Measurements from ENCODE around the gene NANS. TPM values are rescaled to one million over a fixed set of nuclear protein-coding genes. Genes with fewer than 3 reads are reported as not detected.

Gene NANS
- total and polyA plus RNA-seq, 2 of the 8 experiments (the other 6 are each of a cell fraction or from before 2014, with no cell fraction given): 56.5 to 67.3 TPM

DNA sequence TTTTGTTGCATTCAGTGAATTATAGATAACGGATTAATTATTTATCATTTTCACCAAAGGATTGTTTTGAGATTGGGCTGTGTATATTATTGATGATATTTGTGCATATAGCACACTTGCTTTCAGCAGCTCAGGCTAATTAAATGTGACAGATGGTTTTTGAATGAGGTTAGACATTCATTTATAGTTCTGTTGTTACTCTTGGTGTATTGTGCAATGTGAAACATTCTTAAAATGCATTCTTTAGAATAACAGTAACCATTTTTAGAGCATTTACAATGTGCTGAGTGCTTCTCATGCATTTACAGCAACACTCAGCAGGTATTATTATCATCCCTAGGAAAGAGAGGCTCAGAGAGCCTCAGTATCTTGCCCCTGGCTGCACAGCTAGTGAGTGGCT lies 23.8 kb downstream of the NANS start (continued):
- TF ChIP-seq, protein P1, sequence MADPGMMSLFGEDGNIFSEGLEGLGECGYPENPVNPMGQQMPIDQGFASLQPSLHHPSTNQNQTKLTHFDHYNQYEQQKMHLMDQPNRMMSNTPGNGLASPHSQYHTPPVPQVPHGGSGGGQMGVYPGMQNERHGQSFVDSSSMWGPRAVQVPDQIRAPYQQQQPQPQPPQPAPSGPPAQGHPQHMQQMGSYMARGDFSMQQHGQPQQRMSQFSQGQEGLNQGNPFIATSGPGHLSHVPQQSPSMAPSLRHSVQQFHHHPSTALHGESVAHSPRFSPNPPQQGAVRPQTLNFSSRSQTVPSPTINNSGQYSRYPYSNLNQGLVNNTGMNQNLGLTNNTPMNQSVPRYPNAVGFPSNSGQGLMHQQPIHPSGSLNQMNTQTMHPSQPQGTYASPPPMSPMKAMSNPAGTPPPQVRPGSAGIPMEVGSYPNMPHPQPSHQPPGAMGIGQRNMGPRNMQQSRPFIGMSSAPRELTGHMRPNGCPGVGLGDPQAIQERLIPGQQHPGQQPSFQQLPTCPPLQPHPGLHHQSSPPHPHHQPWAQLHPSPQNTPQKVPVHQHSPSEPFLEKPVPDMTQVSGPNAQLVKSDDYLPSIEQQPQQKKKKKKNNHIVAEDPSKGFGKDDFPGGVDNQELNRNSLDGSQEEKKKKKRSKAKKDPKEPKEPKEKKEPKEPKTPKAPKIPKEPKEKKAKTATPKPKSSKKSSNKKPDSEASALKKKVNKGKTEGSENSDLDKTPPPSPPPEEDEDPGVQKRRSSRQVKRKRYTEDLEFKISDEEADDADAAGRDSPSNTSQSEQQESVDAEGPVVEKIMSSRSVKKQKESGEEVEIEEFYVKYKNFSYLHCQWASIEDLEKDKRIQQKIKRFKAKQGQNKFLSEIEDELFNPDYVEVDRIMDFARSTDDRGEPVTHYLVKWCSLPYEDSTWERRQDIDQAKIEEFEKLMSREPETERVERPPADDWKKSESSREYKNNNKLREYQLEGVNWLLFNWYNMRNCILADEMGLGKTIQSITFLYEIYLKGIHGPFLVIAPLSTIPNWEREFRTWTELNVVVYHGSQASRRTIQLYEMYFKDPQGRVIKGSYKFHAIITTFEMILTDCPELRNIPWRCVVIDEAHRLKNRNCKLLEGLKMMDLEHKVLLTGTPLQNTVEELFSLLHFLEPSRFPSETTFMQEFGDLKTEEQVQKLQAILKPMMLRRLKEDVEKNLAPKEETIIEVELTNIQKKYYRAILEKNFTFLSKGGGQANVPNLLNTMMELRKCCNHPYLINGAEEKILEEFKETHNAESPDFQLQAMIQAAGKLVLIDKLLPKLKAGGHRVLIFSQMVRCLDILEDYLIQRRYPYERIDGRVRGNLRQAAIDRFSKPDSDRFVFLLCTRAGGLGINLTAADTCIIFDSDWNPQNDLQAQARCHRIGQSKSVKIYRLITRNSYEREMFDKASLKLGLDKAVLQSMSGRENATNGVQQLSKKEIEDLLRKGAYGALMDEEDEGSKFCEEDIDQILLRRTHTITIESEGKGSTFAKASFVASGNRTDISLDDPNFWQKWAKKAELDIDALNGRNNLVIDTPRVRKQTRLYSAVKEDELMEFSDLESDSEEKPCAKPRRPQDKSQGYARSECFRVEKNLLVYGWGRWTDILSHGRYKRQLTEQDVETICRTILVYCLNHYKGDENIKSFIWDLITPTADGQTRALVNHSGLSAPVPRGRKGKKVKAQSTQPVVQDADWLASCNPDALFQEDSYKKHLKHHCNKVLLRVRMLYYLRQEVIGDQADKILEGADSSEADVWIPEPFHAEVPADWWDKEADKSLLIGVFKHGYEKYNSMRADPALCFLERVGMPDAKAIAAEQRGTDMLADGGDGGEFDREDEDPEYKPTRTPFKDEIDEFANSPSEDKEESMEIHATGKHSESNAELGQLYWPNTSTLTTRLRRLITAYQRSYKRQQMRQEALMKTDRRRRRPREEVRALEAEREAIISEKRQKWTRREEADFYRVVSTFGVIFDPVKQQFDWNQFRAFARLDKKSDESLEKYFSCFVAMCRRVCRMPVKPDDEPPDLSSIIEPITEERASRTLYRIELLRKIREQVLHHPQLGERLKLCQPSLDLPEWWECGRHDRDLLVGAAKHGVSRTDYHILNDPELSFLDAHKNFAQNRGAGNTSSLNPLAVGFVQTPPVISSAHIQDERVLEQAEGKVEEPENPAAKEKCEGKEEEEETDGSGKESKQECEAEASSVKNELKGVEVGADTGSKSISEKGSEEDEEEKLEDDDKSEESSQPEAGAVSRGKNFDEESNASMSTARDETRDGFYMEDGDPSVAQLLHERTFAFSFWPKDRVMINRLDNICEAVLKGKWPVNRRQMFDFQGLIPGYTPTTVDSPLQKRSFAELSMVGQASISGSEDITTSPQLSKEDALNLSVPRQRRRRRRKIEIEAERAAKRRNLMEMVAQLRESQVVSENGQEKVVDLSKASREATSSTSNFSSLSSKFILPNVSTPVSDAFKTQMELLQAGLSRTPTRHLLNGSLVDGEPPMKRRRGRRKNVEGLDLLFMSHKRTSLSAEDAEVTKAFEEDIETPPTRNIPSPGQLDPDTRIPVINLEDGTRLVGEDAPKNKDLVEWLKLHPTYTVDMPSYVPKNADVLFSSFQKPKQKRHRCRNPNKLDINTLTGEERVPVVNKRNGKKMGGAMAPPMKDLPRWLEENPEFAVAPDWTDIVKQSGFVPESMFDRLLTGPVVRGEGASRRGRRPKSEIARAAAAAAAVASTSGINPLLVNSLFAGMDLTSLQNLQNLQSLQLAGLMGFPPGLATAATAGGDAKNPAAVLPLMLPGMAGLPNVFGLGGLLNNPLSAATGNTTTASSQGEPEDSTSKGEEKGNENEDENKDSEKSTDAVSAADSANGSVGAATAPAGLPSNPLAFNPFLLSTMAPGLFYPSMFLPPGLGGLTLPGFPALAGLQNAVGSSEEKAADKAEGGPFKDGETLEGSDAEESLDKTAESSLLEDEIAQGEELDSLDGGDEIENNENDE (IDR thresholded peaks at IDR 0.05; ENCODE audit: insufficient replicate concordance, low read length): no peak
- no peak for TF ChIP-seq SP4 (IDR thresholded peaks at IDR 0.05; ENCODE audit: low read length)
- TF ChIP-seq, protein P2, sequence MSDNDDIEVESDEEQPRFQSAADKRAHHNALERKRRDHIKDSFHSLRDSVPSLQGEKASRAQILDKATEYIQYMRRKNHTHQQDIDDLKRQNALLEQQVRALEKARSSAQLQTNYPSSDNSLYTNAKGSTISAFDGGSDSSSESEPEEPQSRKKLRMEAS (IDR thresholded peaks at IDR 0.05): no peak
- TF ChIP-seq RAD21 (IDR thresholded peaks at IDR 0.05 in 1 of 2, conservative IDR thresholded peaks at IDR 0.05 in 1 of 2; ENCODE audit: low read depth in 2 of 2, low read length in 2 of 2): no peak
- no peak for TF ChIP-seq ASH2L (IDR thresholded peaks at IDR 0.05; ENCODE audit: low read length)
- TF ChIP-seq, protein P3, sequence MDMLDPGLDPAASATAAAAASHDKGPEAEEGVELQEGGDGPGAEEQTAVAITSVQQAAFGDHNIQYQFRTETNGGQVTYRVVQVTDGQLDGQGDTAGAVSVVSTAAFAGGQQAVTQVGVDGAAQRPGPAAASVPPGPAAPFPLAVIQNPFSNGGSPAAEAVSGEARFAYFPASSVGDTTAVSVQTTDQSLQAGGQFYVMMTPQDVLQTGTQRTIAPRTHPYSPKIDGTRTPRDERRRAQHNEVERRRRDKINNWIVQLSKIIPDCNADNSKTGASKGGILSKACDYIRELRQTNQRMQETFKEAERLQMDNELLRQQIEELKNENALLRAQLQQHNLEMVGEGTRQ (IDR thresholded peaks at IDR 0.05; ENCODE audit: low read length): no peak
